ENCODE results near the gene NEK5.

NEK5 gene

DNA sequence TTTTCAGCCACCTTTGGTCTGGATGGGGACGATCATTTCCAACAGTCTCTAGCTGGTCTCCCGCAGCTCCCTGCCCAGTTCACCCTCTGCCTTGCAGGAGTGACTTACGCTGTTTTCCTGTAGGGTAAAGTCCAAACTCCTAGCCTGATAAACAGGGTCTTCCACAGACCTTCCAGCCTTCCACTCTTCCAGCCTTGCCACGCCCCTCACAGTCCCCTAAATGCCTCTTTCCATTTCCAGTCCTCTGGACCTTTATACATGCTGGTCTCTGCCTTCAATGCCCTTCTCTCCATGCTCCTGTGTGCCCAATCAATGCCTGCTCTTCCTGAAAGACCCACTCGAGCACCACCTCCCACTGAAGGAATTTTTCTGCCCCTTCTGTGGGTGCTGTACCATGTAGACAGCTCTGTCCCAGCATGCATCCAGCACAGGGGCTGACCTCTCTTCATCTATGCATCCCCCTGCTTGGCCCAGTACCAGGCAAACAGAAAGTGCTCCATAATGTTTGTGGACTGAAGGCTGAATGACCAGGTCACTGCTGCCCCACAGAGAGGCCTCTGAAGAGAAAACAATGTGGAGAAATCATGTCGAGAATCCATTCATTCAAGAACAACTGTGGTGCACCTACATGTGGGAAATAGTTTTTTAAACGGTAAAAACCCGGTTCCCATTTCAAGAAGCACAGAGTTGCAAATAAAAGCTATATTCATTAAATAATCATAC lies 122.2 kb downstream of the NEK5 start:
- H3K27ac ChIP-seq = no peak overlapping the region
- TF ChIP-seq, protein P1, sequence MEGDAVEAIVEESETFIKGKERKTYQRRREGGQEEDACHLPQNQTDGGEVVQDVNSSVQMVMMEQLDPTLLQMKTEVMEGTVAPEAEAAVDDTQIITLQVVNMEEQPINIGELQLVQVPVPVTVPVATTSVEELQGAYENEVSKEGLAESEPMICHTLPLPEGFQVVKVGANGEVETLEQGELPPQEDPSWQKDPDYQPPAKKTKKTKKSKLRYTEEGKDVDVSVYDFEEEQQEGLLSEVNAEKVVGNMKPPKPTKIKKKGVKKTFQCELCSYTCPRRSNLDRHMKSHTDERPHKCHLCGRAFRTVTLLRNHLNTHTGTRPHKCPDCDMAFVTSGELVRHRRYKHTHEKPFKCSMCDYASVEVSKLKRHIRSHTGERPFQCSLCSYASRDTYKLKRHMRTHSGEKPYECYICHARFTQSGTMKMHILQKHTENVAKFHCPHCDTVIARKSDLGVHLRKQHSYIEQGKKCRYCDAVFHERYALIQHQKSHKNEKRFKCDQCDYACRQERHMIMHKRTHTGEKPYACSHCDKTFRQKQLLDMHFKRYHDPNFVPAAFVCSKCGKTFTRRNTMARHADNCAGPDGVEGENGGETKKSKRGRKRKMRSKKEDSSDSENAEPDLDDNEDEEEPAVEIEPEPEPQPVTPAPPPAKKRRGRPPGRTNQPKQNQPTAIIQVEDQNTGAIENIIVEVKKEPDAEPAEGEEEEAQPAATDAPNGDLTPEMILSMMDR (IDR thresholded peaks at IDR 0.05) = no peak
- TF ChIP-seq ZFX (IDR thresholded peaks at IDR 0.05; ENCODE audit: borderline replicate concordance) = no peak

DNA sequence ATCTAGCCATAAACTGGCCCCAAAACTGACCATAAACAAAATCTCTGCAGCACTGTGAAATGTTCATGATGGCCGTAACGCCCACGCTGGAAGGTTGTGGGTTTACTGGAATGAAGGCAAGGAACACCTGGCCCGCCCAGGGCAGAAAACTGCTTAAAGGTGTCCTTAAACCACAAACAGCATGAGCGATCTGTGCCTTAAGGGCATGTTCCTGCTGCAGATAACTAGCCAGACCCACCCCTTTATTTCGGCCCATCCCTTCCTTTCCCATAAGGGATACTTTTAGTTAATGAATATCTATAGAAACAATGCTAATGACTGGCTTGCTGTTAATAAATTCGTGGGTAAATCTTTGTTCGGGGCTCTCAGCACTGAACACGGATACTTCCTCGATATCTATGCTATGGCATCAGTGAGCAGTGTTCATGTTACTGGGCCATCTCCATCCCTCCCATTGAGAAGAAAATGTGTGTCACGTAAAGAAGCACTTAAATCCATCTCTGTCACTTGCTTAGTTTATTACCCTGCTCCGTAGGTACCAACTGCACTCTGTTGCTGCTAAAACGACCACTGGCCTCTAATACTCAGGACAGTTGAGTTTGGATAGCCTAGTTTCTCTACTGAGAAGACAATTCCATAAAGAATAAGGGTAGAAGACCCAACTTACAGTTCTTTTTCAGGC lies 122.9 kb downstream of the NEK5 start:
- H3K27ac ChIP-seq = no peak overlapping the region
- TF ChIP-seq ZFX (IDR thresholded peaks at IDR 0.05; ENCODE audit: borderline replicate concordance) = no peak
- TF ChIP-seq, protein P1 (IDR thresholded peaks at IDR 0.05) = no peak

DNA sequence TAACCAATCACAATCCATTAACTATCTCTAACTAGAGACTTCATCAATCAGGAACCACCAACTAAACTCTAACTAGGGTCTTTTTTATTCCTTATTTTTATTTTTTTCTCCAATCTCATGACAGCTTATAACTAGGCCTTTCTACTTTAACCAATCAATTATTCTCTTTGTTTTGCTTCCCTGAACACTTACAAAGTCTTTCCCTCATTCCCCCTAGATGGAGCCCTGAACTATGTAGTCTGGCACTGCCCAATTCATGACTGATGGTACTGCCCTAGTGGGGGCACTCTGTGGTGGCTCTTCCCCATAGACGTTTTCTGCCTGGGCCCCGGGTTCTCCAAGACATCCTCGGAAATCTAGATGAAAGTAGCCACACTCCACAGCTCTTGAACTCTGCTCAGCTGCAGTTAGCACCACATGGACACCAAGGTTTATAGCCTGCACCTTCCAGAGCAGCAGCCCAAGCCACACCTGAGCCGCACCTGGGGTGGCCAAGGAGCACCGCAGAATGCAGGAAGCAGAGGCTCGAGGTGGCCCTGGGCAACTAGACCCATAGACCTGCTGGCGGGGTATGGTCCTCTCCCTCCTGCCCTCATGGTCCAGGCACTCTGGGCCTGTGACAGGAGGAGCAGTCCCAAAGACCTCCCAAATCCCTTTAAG lies 124.2 kb downstream of the NEK5 start:
- no peak overlapping the region for H3K27ac ChIP-seq
- no peak for TF ChIP-seq ZFX (IDR thresholded peaks at IDR 0.05; ENCODE audit: borderline replicate concordance)
- TF ChIP-seq, protein P1 (IDR thresholded peaks at IDR 0.05) = no peak

DNA sequence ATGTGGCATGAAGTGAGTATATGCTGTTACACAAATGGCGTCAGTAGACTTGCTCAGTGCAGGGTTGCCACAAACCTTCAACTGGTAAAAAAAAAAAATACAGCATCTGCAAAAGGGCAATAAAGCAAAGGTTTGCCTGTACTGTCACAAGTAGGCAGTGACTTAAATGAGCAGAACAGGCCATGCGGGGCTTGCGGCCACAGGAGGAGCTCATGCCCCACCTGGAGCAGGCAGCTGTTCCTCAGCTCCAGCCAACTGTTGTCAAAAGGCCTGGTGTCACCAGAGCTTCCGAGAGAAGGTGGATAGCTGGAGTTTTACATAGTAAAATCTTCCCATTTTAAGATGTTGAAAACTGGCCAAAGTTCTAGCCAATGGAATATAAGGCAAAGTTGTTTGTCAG lies 125.3 kb downstream of the NEK5 start:
- no peak overlapping the region for H3K27ac ChIP-seq
- no peak for TF ChIP-seq ZFX (IDR thresholded peaks at IDR 0.05; ENCODE audit: borderline replicate concordance)
- TF ChIP-seq, protein P1 (IDR thresholded peaks at IDR 0.05) = no peak

DNA sequence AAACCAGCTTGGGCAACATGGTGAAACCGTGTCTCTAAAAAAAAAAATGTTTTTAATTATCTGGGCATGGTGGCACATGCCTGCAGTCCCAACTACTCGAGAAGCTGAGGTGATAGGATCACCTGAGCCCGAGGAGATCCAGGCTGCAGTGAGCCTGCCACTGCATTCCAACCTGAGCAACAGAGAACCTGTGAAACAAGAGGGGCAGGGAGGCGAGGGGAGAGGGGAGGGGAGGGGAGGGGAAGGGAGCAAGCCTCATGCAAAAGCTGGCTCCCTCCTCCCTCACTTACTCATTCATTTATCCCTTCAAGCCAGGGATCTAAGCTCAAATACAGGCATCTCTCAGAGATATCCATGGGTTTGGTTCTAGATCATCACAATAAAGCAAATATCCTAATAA lies 126.5 kb downstream of the NEK5 start:
- no peak overlapping the region for H3K27ac ChIP-seq
- TF ChIP-seq ZFX (IDR thresholded peaks at IDR 0.05; ENCODE audit: borderline replicate concordance) = no peak
- TF ChIP-seq, protein P1 (IDR thresholded peaks at IDR 0.05) = no peak

DNA sequence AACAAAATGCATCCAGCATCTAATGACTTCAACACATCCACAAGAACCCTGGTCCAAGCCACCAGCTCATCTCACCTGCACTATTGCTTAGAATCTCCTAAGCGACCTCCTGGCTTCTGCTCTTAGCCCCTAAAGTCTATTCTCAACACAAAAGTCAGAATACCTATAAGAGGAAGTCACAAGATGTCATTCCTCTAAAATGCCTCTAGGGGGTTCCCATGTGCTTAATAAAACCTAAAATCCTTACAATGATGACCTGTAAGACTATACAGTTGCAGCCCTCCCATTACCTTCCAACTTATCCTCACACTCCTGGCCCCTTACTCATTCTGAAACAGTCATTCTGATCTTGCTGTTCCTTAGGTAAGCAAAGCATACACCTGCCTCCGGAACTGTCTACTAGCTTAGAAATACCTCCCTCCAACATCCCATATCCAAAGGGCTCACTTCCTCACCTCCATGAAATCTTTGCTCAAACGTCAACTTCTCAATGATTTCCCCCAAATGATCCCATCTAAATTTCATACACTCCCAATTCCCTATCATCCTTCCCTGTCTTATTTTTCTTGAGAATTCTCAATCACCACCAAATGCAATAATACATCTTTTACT lies 127.6 kb downstream of the NEK5 start:
- no peak overlapping the region for H3K27ac ChIP-seq
- no peak for TF ChIP-seq ZFX (IDR thresholded peaks at IDR 0.05; ENCODE audit: borderline replicate concordance)
- TF ChIP-seq, protein P1 (IDR thresholded peaks at IDR 0.05) = peak; percentile 76

Data from 22Rv1 (cell line).